Choroid plexus epithelial cell (primary cell): ENCODE results near the gene GRIA3.

Experiments
- DNase-seq: peaks from one replicate; pipeline ENCODE4 v3.0.0-alpha.2; 2010; ENCODE audit warnings: low read depth
- H3K4me3 ChIP-seq: 2 replicates; pipeline ENCODE4 v1.5.1; 2011; ENCODE audit warnings: low read depth, mild to moderate bottlenecking, control low read depth, low read length, moderate library complexity
- TF ChIP-seq, protein P1 (sequence below): conservative IDR thresholded peaks from 2 replicates; pipeline ENCODE4 v1.5.1; 2011; ENCODE audit warnings: low read depth, mild to moderate bottlenecking, control low read depth, inconsistent platforms, low read length, moderate library complexity

Gene GRIA3

DNA sequence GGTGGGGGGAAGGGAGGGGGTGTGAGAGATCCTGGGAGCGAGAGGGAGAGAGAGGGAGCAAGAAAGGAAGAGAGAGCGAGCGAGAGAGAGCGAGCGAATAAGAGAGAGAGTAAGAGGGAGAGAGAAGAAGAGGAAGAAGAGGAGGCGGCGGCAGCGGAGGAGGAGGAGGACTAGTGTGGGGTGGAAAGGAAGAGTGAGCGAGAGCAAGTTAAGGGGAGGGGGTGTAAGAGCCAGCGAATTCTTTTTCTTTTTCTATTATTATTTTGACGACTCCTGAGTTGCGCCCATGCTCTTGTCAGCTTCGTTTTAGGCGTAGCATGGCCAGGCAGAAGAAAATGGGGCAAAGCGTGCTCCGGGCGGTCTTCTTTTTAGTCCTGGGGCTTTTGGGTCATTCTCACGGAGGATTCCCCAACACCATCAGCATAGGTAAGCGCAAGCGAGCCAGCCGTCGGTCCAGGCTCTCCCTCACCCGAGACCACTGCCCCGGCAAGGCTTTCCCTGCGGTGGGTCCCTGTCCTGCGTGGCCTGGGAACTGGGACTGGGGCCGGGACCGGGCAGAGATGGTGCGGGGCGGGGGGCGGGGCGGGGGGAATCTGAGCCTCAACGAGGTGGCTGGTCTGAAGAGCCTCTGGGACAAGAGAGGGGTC is at the start of gene GRIA3:
Gene GRIA3, plus strand, starts transcription at position 60 of the 647 bp plus-strand sequence. Its CDS starts 258 bp downstream, at position 318.
- no peak for DNase-seq
- TF ChIP-seq, protein P1, sequence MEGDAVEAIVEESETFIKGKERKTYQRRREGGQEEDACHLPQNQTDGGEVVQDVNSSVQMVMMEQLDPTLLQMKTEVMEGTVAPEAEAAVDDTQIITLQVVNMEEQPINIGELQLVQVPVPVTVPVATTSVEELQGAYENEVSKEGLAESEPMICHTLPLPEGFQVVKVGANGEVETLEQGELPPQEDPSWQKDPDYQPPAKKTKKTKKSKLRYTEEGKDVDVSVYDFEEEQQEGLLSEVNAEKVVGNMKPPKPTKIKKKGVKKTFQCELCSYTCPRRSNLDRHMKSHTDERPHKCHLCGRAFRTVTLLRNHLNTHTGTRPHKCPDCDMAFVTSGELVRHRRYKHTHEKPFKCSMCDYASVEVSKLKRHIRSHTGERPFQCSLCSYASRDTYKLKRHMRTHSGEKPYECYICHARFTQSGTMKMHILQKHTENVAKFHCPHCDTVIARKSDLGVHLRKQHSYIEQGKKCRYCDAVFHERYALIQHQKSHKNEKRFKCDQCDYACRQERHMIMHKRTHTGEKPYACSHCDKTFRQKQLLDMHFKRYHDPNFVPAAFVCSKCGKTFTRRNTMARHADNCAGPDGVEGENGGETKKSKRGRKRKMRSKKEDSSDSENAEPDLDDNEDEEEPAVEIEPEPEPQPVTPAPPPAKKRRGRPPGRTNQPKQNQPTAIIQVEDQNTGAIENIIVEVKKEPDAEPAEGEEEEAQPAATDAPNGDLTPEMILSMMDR, result no peak
- peak within 1 kb of the TSS; percentile 46 for H3K4me3 ChIP-seq

DNA sequence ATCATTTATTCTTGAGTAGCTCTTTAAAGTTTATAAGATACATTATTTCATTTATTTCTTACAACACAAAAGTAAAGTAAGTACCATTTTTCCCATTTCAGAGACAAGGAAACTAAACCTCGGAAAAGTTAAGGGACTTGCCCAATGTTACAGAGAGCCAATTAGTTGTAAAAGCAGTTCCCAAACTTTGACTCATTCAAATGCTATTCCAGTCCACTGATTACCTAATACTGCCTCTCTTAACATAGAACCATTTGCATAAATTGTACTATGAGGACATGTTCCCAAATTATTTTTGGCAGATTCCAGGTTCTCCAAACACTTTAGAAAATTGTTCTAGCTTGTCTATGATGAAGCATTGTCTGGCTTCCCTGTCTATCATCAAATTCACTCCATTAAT is 45.6 kb upstream of the GRIA3 start:
- no peak overlapping the region for H3K4me3 ChIP-seq
- peak; percentile 19 for DNase-seq
- TF ChIP-seq, protein P1, result no peak

DNA sequence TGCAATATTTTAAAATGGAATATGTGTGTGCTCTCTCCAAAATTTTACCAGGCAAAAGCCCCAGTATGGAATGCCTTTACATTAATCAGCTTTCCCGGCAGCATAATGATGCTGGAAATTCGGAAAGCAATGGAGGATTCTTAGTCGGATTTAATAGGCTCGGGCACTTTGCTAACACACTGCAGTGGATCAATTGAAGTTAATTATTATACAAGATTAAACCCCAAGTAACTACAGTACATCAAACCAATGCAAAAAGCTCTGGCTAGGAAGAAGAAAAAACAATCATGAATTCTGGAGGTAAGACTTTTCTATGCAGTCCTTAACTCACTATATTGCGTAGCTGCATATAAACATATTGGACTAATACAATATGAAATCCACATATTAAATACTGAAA is 43.6 kb upstream of the GRIA3 start:
- TF ChIP-seq, protein P1, result no peak

DNA sequence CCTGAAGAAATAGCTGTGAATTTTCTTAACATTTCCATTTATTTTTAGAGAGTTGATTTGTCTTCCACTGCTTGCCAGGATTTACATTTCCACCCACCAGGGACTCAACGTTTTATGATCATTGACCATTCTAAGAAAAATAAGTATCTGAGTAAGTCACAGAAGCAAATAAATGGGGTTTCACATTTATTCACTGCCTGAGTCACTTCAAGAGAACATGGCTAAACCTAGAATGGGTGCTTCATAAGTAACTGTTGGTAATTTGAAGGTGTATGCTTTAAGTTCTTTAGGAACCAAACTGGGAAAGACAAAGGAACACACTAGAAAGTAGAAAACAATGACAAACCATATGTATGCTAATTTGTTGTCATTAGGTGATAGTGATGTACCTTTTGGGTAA is 43.2 kb upstream of the GRIA3 start:
- no peak overlapping the region for H3K4me3 ChIP-seq
- TF ChIP-seq, protein P1, result no peak
- DNase-seq, result no peak

More for the DNA sequence above, 43.6 kb upstream of the GRIA3 start:
- no peak for DNase-seq
- no peak overlapping the region for H3K4me3 ChIP-seq

DNA sequence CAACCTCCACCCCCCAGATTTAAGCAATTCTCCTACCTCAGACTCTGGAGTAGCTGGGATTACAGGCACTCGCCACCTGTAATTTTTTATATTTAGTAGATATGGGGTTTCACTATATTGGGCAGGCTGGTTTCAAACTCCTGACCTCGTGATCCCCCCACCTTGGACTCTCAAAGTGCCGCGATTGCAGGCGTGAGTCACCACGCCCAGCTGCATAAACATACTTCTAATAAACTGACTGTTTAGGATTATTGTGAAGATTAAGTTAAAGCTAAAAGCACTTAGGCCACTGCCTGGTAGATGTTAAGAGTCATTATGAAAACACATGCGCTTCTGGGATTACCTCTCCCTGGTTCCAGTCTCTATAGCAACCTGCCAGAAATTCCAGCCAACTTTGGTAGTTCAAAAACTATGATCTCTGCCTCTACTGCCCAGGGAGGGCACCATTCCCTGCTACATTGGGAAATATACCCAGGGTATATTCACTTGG is 30.2 kb upstream of the GRIA3 start:
- no peak for DNase-seq
- H3K4me3 ChIP-seq, result no peak overlapping the region
- TF ChIP-seq, protein P1, result no peak

DNA sequence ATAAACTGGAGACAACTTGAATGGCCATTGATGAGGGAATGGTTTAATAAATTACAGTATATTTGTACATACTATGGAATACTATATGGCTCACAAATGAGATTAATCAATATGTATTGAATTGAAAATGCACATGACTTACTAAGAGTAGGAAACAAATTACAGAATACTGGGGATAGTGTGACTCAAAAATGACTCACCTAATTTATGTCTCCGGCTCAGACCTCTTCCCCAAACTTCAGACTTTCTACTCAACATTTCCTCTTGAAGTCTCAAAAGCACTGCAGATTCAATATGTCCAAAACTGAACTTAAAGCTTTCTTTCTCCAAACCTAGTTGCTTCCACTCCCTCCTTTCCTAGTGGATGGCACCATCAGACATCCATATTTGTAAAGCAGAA is 28.8 kb upstream of the GRIA3 start:
- DNase-seq, result no peak
- TF ChIP-seq, protein P1, result no peak
- H3K4me3 ChIP-seq, result no peak overlapping the region

DNA sequence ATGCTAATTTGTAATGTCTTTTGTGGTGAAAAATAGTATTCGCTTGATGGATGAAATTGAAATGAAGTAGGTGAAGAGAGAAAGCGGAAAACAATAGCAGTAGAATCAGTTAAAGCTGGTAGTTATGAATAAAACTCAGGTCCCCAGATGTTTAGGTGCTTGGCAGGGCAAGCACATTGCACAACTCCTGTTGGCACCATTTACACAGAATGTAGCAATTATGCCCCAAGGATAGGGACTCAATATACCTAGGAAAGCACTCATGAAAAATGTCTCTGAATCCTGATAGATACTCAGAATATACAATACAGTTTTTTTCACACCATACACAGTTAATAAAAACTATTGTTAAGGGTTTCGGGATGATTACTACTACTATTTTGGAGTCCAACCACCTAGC is 26.5 kb upstream of the GRIA3 start:
- no peak for DNase-seq
- TF ChIP-seq, protein P1, result no peak
- H3K4me3 ChIP-seq, result no peak overlapping the region
